ENCODE results near the gene CHAT. TPM values are rescaled to one million over a fixed set of nuclear protein-coding genes. Genes with fewer than 3 reads are reported as not detected.

The CHAT gene
- total RNA-seq, 1 experiment from 2014 or later = not detected

DNA sequence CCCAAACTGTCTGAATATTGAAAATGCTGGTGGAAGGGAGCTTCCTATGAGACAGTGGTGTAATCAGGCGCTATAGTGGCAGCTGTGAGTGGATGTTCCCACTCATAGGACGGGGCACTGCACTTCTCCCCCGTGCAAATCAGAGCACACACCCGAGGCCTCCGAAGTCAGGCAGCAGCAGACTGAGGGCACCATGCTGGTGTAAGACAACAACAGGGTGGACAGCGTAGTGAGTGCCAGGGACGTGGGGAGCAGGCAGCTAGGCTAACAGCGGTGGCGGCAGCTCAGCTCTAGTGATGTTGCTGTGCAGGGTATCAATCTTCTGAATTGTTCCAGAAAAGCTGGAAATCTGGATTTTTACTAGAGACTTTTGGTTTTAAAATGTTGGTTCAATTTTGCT, 84.8 kb downstream of the CHAT start:
- Histone ChIP-seq H3T11ph (ENCODE audit: low read length) (no peak overlapping the region), H2BK20ac (ENCODE audit: low read depth, low read length, poor library complexity, severe bottlenecking) (no peak overlapping the region), H3K56ac (ENCODE audit: insufficient read length, low read depth, low read length) (no peak overlapping the region), H3K4ac (ENCODE audit: low read depth, low read length) (no peak overlapping the region), H2AFZ (ENCODE audit: low read length) (no peak overlapping the region), H3K14ac (ENCODE audit: insufficient read depth, low read length) (no peak overlapping the region), H3K27ac (ENCODE audit: insufficient read length, low read depth, low read length) (no peak overlapping the region), H4K91ac (ENCODE audit: insufficient read length, low read depth, low read length) (no peak overlapping the region), H3K79me2 (ENCODE audit: insufficient read depth, low read length) (no peaks in the 10 kb centered on the region), H4K5ac (ENCODE audit: insufficient read length, low read depth, low read length) (no peak overlapping the region), H3K79me1 (ENCODE audit: insufficient read depth, low read depth, low read length, poor library complexity, severe bottlenecking) (no peaks in the 10 kb centered on the region), H4K8ac (replicated peaks; ENCODE audit: insufficient read length, low read depth, low read length) (no peak overlapping the region), H2BK15ac (ENCODE audit: low read depth, low read length) (no peak overlapping the region), H3K4me1 (ENCODE audit: insufficient read depth, low read length) (no peaks in the 10 kb centered on the region; the same call in 1 of the 2 replicates), H2BK12ac (ENCODE audit: insufficient read length, low read depth, low read length) (no peak overlapping the region), H4K20me1 (ENCODE audit: control insufficient read depth, insufficient read depth, insufficient read length) (no peaks in the 10 kb centered on the region), H2BK120ac (ENCODE audit: low read depth, low read length, poor library complexity, severe bottlenecking) (no peak overlapping the region), H3K23me2 (ENCODE audit: insufficient read length, low read depth, low read length, poor library complexity, severe bottlenecking) (no peaks in the 10 kb centered on the region), H3K18ac (ENCODE audit: insufficient read length, low read depth, low read length) (no peak overlapping the region), H3K4me2 (ENCODE audit: insufficient read depth, insufficient read length, low read length) (no peak overlapping the region), H3K9ac (ENCODE audit: extremely low read depth, insufficient read length, low read length) (no peak overlapping the region), H3K9me3 (ENCODE audit: control insufficient read depth, low read depth, low read length) (no peaks in the 10 kb centered on the region), H2BK5ac (ENCODE audit: insufficient read length, low read length) (no peak overlapping the region), H3K27me3 (ENCODE audit: insufficient read depth, low read length) (peaks cover 14% of the 10 kb centered on the region; the same call in 1 of the 2 replicates), H3K23ac (ENCODE audit: insufficient read length, low read depth, low read length) (no peak overlapping the region), H2AK5ac (ENCODE audit: insufficient read length, low read length) (no peak overlapping the region)
- Mint-ChIP-seq H3K27me3 (ENCODE audit: low read depth) (peaks cover 77% of the 10 kb centered on the region), H3K4me1 (peaks cover 10 to 16% of the 10 kb centered on the region in 2 experiments), H3K4me3 (no peak overlapping the region), H3K9me3 (peaks cover 0 to 2% of the 10 kb centered on the region in 2 experiments; a peak in 2 of 5 replicates), H3K36me3 (ENCODE audit: insufficient read depth in 1 of 3, low read depth in 3 of 3) (no peaks in the 10 kb centered on the region), H3K27ac (no peak overlapping the region)
- no CpG with 5 or more reads among the region's 9 CpGs for WGBS (ENCODE audit: extremely low coverage, insufficient read length, low lambda C conversion rate)
- TF ChIP-seq, protein P1, sequence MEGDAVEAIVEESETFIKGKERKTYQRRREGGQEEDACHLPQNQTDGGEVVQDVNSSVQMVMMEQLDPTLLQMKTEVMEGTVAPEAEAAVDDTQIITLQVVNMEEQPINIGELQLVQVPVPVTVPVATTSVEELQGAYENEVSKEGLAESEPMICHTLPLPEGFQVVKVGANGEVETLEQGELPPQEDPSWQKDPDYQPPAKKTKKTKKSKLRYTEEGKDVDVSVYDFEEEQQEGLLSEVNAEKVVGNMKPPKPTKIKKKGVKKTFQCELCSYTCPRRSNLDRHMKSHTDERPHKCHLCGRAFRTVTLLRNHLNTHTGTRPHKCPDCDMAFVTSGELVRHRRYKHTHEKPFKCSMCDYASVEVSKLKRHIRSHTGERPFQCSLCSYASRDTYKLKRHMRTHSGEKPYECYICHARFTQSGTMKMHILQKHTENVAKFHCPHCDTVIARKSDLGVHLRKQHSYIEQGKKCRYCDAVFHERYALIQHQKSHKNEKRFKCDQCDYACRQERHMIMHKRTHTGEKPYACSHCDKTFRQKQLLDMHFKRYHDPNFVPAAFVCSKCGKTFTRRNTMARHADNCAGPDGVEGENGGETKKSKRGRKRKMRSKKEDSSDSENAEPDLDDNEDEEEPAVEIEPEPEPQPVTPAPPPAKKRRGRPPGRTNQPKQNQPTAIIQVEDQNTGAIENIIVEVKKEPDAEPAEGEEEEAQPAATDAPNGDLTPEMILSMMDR (conservative IDR thresholded peaks at IDR 0.05) = no peak
- DNase-seq = no peak
